ENCODE results near the gene ZNF771.

ZNF771 gene

DNA sequence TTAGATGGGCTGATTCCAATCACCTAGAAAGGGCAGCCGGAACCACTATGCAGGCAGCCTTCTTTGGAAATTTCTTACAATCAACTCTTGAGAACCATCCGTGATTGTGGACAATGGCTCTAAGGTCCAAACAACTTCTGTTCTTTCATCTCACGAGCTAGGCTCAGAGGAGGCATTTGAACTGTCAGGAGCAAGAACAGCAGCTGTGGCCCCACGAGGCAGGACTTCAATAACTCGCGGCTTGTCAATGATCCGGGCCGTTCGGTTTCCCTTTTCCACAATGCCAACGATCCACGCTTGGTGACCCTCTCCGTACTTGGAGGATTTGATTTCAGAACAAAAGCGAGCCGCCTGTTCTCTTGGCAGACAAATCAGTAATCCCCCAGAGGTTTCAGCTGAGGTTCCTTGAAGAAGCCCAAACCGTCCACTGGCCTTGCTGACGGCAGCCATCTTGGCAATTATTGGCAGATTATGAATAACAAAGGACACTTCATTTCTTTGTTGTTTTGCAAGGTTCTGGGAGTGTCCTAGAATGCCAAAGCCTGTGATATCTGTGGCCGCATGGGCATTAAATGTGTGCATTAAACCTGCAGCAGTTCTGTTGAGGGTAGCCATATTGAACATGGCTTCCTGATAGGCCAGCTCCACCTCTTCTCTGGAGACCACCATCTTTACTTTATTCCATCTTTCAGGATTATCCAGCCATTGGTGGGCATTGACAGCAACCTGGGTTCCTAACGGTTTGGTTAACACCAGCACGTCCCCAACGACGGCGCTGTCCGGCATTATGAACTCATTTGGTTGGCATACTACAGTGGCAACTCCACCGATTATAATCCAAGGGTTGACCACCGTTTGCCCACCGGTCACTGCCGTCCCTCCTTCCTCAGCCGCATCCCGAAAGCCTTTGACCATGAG lies 37.1 kb downstream of the ZNF771 start:
- H3K27me3 Mint-ChIP-seq (ENCODE audit: low read depth), result peaks cover 7% of the 10 kb centered on the region
- peak overlapping the region; percentile 87 to 94 (median 88) for H3K4me3 Mint-ChIP-seq
- H3K4me1 Mint-ChIP-seq, result peaks cover 17% of the 10 kb centered on the region
- H3K9me3 Mint-ChIP-seq, result peaks cover 5% of the 10 kb centered on the region
- H3K36me3 Mint-ChIP-seq (ENCODE audit: low read depth), result peaks cover 30% of the 10 kb centered on the region
- H3K27ac Mint-ChIP-seq, result peak overlapping the region; percentile 81 to 89 (median 85)
- TF ChIP-seq, protein P1, sequence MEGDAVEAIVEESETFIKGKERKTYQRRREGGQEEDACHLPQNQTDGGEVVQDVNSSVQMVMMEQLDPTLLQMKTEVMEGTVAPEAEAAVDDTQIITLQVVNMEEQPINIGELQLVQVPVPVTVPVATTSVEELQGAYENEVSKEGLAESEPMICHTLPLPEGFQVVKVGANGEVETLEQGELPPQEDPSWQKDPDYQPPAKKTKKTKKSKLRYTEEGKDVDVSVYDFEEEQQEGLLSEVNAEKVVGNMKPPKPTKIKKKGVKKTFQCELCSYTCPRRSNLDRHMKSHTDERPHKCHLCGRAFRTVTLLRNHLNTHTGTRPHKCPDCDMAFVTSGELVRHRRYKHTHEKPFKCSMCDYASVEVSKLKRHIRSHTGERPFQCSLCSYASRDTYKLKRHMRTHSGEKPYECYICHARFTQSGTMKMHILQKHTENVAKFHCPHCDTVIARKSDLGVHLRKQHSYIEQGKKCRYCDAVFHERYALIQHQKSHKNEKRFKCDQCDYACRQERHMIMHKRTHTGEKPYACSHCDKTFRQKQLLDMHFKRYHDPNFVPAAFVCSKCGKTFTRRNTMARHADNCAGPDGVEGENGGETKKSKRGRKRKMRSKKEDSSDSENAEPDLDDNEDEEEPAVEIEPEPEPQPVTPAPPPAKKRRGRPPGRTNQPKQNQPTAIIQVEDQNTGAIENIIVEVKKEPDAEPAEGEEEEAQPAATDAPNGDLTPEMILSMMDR (IDR thresholded peaks at IDR 0.05; ENCODE audit: unreplicated experiment in 3 of 3), result no peak

DNA sequence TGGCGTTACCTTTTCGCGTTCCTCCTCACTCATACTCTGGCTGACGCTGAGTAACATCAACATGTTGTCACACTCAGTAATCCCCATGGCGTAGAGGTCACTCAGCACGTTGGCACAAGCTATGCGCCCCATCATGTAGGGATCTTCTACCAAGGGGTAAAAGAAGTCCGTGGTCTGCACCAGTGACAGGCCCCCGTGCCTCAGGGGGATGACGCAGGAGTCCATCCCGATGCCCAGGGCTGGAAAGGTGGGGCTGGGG lies 37.7 kb downstream of the ZNF771 start:
- Mint-ChIP-seq H3K27me3 (ENCODE audit: low read depth) (peaks cover 7% of the 10 kb centered on the region), H3K36me3 (ENCODE audit: low read depth) (peaks cover 30% of the 10 kb centered on the region), H3K9me3 (peaks cover 5% of the 10 kb centered on the region), H3K4me3 (peak overlapping the region; percentile 87 to 94 (median 88)), H3K4me1 (peaks cover 17% of the 10 kb centered on the region), H3K27ac (peak overlapping the region; percentile 81 to 89 (median 85))
- TF ChIP-seq, protein P1 (IDR thresholded peaks at IDR 0.05; ENCODE audit: unreplicated experiment in 3 of 3), result no peak

DNA sequence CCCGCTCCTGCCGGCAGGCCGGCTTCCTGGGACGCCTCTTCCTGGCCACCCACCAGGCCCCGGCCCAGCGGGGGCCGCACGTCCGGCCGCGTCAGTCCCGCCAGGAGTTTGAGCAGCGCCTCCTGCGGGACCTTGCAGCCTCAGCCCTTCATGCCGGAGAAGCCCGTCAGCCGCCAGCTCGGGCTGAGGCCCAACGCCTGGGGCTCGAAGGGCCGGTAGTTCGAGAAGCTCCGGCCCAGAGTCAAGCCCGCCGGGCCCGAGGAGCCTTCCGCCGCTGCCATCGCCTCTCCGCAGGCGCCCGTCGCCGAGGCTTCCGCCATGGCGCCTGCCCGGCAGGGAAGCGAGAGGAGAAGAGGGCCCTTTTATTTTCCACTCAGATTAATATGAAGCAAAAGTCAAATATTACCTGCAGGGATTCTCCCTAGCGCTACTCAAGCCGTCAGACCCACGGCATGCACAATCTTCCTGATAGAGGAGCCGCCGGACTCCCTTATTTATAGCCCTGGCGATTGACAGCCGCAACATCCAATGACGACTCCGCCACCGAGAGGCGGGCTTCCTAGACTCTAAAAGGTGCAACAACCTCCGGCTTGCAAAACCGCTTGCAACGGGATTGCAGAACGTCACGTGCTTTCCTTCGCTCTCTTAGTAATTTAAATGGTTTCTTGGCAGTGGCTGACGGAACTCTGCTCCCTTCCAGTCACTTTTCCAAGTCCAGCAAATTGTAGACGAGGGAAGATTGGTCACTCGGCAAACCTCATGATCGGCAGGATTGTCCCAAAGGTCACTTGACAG lies 38.2 kb downstream of the ZNF771 start, which contains the start of gene SEPHS2:
Gene SEPHS2 (minus strand): TSS at position 467 of the 795 bp plus-strand sequence. CDS start 147 bp downstream, at position 320.
- peaks cover 30% of the 10 kb centered on the region for H3K36me3 Mint-ChIP-seq (ENCODE audit: low read depth)
- H3K27ac Mint-ChIP-seq, result peak within 1 kb of the TSS; percentile 89 to 97 (median 97)
- TF ChIP-seq, protein P1 (IDR thresholded peaks at IDR 0.05; ENCODE audit: unreplicated experiment in 3 of 3), result peak; percentile 15 to 50 (median 40)
- peaks cover 7% of the 10 kb centered on the region for H3K27me3 Mint-ChIP-seq (ENCODE audit: low read depth)
- H3K4me3 Mint-ChIP-seq, result peak within 1 kb of the TSS; percentile 92 to 95 (median 94)
- peaks cover 5% of the 10 kb centered on the region for H3K9me3 Mint-ChIP-seq
- peaks cover 17% of the 10 kb centered on the region for H3K4me1 Mint-ChIP-seq

DNA sequence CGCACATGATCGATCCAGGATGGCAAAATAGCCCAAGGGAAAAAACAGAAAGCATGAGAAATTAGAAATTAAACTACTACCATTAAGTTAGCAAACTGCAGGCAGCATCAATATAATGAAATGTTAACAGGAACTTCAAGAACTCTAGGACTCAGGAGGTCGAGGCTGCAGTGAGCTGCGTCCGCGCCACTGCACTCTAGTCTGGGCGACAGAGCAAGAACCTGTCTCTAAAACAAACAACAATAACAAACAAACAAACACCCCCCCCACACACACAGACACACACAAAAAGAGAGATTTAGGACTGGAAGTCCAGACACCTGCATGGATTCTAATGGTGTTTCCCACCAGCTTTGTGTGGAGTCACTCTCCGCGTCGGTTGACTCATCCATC lies 38.8 kb downstream of the ZNF771 start:
- Mint-ChIP-seq H3K36me3 (ENCODE audit: low read depth) (peaks cover 30% of the 10 kb centered on the region), H3K4me3 (peak overlapping the region; percentile 92 to 95 (median 94)), H3K27ac (peak overlapping the region; percentile 89 to 97 (median 97)), H3K27me3 (ENCODE audit: low read depth) (peaks cover 7% of the 10 kb centered on the region), H3K4me1 (peaks cover 17% of the 10 kb centered on the region), H3K9me3 (peaks cover 5% of the 10 kb centered on the region)
- TF ChIP-seq, protein P1 (IDR thresholded peaks at IDR 0.05; ENCODE audit: unreplicated experiment in 3 of 3), result no peak

DNA sequence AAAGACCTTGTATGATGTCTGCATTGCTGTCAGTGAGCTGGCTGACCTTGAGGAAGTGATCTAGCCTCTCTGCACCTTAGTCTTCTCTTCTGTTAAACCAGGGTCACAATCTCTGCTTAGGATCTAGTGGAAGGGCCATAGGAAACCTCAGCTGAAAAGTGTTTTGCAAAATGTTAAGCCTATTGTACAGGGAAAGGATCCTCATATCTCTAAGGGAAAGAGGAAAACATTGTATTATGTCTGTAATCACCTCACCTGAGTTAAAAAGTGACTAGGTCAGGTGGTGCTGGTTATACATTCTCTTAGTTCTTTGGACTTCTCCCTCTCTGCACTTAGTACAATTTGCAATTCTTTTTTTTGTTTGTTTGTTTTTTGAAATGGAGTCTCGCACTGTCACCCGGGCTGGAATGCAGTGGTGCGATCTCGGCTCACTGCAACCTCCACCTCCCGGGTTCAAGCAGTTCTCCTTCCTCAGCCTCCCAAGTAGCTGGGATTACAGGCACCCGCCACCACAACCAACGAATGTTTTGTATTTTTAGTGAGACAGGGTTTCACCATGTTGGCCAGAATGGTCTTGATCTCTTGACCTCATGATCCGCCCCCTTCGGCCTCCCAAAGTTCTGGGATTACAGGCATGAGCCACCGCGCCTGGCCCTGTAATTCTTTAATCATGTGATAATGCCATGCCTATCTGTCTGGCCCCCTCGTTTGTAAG lies 40.3 kb downstream of the ZNF771 start:
- Mint-ChIP-seq H3K27me3 (ENCODE audit: low read depth) (peaks cover 7% of the 10 kb centered on the region), H3K36me3 (ENCODE audit: low read depth) (peaks cover 26% of the 10 kb centered on the region), H3K27ac (peak overlapping the region; percentile 95 to 97 (median 97)), H3K4me1 (peaks cover 17% of the 10 kb centered on the region), H3K9me3 (peaks cover 5% of the 10 kb centered on the region), H3K4me3 (peak overlapping the region; percentile 44 to 67 (median 58))
- TF ChIP-seq, protein P1 (IDR thresholded peaks at IDR 0.05; ENCODE audit: unreplicated experiment in 3 of 3), result no peak
